GM12878 (cell line): ENCODE results near the gene SLC4A2. TPM values are rescaled to one million over a fixed set of nuclear protein-coding genes. Genes with fewer than 3 reads are reported as not detected.

Experiments used
- ATAC-seq: fragments of 200-7000 bp; cut with Tn5 transposase; 3 replicates; pipeline ENCODE4 v1.9.1; 2020; ENCODE audit warnings: mild to moderate bottlenecking, moderate library complexity
- BruUV-seq: library from RNA; stranded (reverse); fragments of 400-500 nt; replicated peaks from 2 replicates; lab custom pipeline; 2021; lab: Mats Ljungman, UMichigan
- CTCF ChIA-PET: fragments of 300-600 bp; sonication (Branson Sonifier 250); formaldehyde crosslinking; extraction: SDS; loops from one replicate; lab custom pipeline; 2021; ENCODE audit warnings: inconsistent platforms; lab: Yijun Ruan, JAX
- POLR2A ChIA-PET: fragments of 350-600 bp; formaldehyde crosslinking; extraction: SDS; loops from one replicate; lab custom pipeline; 2021; ENCODE audit warnings: inconsistent platforms; lab: Charles Lee
- RAD21 ChIA-PET: fragments of 300-600 bp; sonication (Branson Sonifier 250); formaldehyde crosslinking; loops from one replicate; lab custom pipeline; 2023; ENCODE audit warnings: antibody characterized with exemption; ENCODE audit not compliant: unreplicated experiment; lab: Charles Lee
- SMC1A ChIA-PET: fragments of 300-600 bp; sonication (Branson Sonifier 250); formaldehyde crosslinking; loops from one replicate; lab custom pipeline; 2023; ENCODE audit not compliant: unreplicated experiment, uncharacterized antibody; lab: Charles Lee
- DNase-seq: peaks from one replicate; pipeline ENCODE4 v3.0.0-alpha.2; 2011; ENCODE audit warnings: low read depth, low spot score
- FAIRE-seq: peaks from 3 replicates; lab custom pipeline; 2011; peaks lifted over from hg19 to GRCh38; lab: Jason Lieb, UNC
- H2AFZ ChIP-seq: 2 replicates; pipeline ENCODE4 v1.6.0; 2011; ENCODE audit warnings: low read depth, low read length, control low read depth; ENCODE audit not compliant: control insufficient read depth
- H3K27ac ChIP-seq: 2 replicates; pipeline ENCODE4 v1.5.1; 2011; ENCODE audit warnings: control low read depth; ENCODE audit not compliant: control insufficient read depth, insufficient read depth
- H3K27me3 ChIP-seq, 2 experiments: replicated peaks in 1 of 2; 2 replicates each; pipeline versions ENCODE4 v1.6.0 to v1.6.1; 2011; ENCODE audit warnings: low read length in 1 of 2; ENCODE audit not compliant: control insufficient read depth in 2 of 2, insufficient read depth in 2 of 2
- H3K36me3 ChIP-seq, 2 experiments: 2 replicates each; pipeline ENCODE4 v1.5.1; 2011; ENCODE audit warnings: low read length in 1 of 2; ENCODE audit not compliant: control insufficient read depth in 2 of 2, insufficient read depth in 2 of 2
- H3K4me1 ChIP-seq: 2 replicates; pipeline ENCODE4 v1.6.1; 2011; ENCODE audit warnings: mild to moderate bottlenecking, low read length, moderate library complexity, mixed read lengths; ENCODE audit not compliant: control insufficient read depth, insufficient read depth
- H3K4me2 ChIP-seq: 2 replicates; pipeline ENCODE4 v1.6.0; 2011; ENCODE audit warnings: control low read depth; ENCODE audit not compliant: control insufficient read depth, insufficient read depth
- H3K4me3 ChIP-seq: fragments of 200-600 bp; sonication (generic); 2 replicates; pipeline ENCODE4 v1.5.1; 2016
- H3K79me2 ChIP-seq: 2 replicates; pipeline ENCODE4 v1.6.0; 2011; ENCODE audit warnings: low read length; ENCODE audit not compliant: control insufficient read depth, insufficient read depth
- H3K9ac ChIP-seq: 2 replicates; pipeline ENCODE4 v1.8.0; 2011; ENCODE audit warnings: low read length, control low read depth, mixed read lengths; ENCODE audit not compliant: control insufficient read depth, insufficient read depth
- H3K9me3 ChIP-seq: replicated peaks from 3 replicates; pipeline ENCODE4 v1.5.1; 2011; ENCODE audit warnings: mild to moderate bottlenecking, low read length; ENCODE audit not compliant: control insufficient read depth, insufficient read depth
- H4K20me1 ChIP-seq: 2 replicates; pipeline ENCODE4 v1.6.0; 2011; ENCODE audit not compliant: control insufficient read depth, insufficient read depth
- CREB1 ChIP-seq: IDR thresholded peaks from 2 replicates; pipeline ENCODE4 v1.6.1; 2012; ENCODE audit warnings: low read depth, mild to moderate bottlenecking, inconsistent platforms
- GATAD2B ChIP-seq: fragments of 450-650 bp; conservative IDR thresholded peaks from 2 replicates; pipeline ENCODE4 v1.6.1; 2017; ENCODE audit warnings: low read depth, mild to moderate bottlenecking, moderate library complexity
- KAT2A ChIP-seq: conservative IDR thresholded peaks from 2 replicates; pipeline ENCODE4 v1.6.1; 2011; ENCODE audit warnings: low read depth, low read length; ENCODE audit not compliant: control insufficient read depth
- MYC ChIP-seq: IDR thresholded peaks from 2 replicates; pipeline ENCODE4 v1.6.1; 2011; ENCODE audit warnings: mild to moderate bottlenecking, low read length, moderate library complexity, inconsistent platforms; ENCODE audit not compliant: insufficient read depth, insufficient replicate concordance, insufficient read length, severe bottlenecking
- RAD51 ChIP-seq: fragments of 450-650 bp; IDR thresholded peaks from 2 replicates; pipeline ENCODE4 v1.6.1; 2016; ENCODE audit warnings: moderate library complexity, mild to moderate bottlenecking, inconsistent platforms
- SIX5 ChIP-seq: IDR thresholded peaks from 2 replicates; pipeline ENCODE4 v1.6.1; 2011; ENCODE audit warnings: mild to moderate bottlenecking, low read depth, low read length, moderate library complexity; ENCODE audit not compliant: severe bottlenecking
- SMAD5 ChIP-seq: IDR thresholded peaks from 2 replicates; pipeline ENCODE4 v1.6.1; 2016; ENCODE audit warnings: antibody characterized with exemption, low read depth
- SMC3 ChIP-seq: IDR thresholded peaks from 2 replicates; pipeline ENCODE4 v1.6.1; 2011; ENCODE audit warnings: low read length, improper control_type of control experiment, borderline replicate concordance
- SP1 ChIP-seq: IDR thresholded peaks from one replicate; pipeline ENCODE4 v1.6.1; 2011; ENCODE audit warnings: low read depth, low read length
- SUZ12 ChIP-seq: fragments of 200-600 bp; sonication (generic); IDR thresholded peaks from one replicate; pipeline ENCODE4 v1.6.1; 2018; ENCODE audit warnings: antibody characterized with exemption, mild to moderate bottlenecking; ENCODE audit not compliant: unreplicated experiment
- TCF12 ChIP-seq: IDR thresholded peaks from 2 replicates; pipeline ENCODE4 v1.6.1; 2011; ENCODE audit warnings: low read depth, mild to moderate bottlenecking, low read length
- TCF7 ChIP-seq: IDR thresholded peaks from 2 replicates; pipeline ENCODE4 v1.6.1; 2014; ENCODE audit warnings: antibody characterized with exemption, borderline replicate concordance
- WGBS: methylation state at CpG from one replicate; pipeline ENCODE4 v1.1.6; 2016; ENCODE audit warnings: low lambda C conversion rate; ENCODE audit not compliant: insufficient replicate concordance, insufficient coverage; ENCODE audit errors: missing lambda C conversion rate; 5-methylcytosine and 5-hydroxymethylcytosine counted together
- in situ Hi-C: fragments of 300-500 bp; cut with MboI; formaldehyde crosslinking; loops from 9 replicates; pipeline ENCODE4 v1.14.3; 2018; ENCODE audit warnings: mixed read lengths
- intact Hi-C: fragments of 100-400 bp; cut with micrococcal nuclease; formaldehyde crosslinking; loops from one replicate; pipeline ENCODE4 v1.14.2; 2022; ENCODE audit not compliant: unreplicated experiment
- polyA plus RNA-seq, 11 experiments: library from polyadenylated mRNA; depleted of rRNA in 4 of 11; unstranded in 6 of 11; stranded (reverse) in 5 of 11; fragments of >200 nt; fragmentation: Nextera tagmentation in 4 of 11; fragmentation: Illumina TruSeq in 1 of 11; extraction: Ambion mirVana in 4 of 11; extraction: Trizol in 1 of 11; gene quantifications; 1 replicate in 1 of 11; 2 replicates in 10 of 11; pipeline versions ENCODE4 v1.2.1 to v1.2.3, GENCODE V29; 2011 to 2016; ENCODE audit warnings: inconsistent platforms in 2 of 11, missing spikeins in 2 of 11, low read depth in 1 of 11
- total RNA-seq, 4 experiments: library from RNA; depleted of rRNA in 3 of 4; stranded (reverse); fragments of >200 nt in 3 of 4; fragmentation: Illumina TruSeq in 1 of 4; extraction: Trizol in 1 of 4; gene quantifications; 2 replicates each; pipeline versions ENCODE4 v1.2.1 to v1.2.3, GENCODE V29; 2013 to 2021
- TF ChIP-seq, protein P1 (sequence below): fragments of 150-350 bp; IDR thresholded peaks from 2 replicates; pipeline ENCODE4 v1.6.1; 2014; ENCODE audit warnings: mild to moderate bottlenecking, low read depth, low read length
- TF ChIP-seq, protein P2 (sequence below): IDR thresholded peaks from 2 replicates; pipeline ENCODE4 v1.6.1; 2011; ENCODE audit warnings: borderline replicate concordance, low read depth, mild to moderate bottlenecking, moderate library complexity, low read length; ENCODE audit not compliant: insufficient read depth, poor library complexity, severe bottlenecking
- TF ChIP-seq, protein P3 (sequence below): IDR thresholded peaks from 2 replicates; pipeline ENCODE4 v1.6.1; 2012; ENCODE audit warnings: mild to moderate bottlenecking, low read depth, low read length

Gene SLC4A2
- total and polyA plus RNA-seq, 10 of the 15 experiments (the other 5 are each of a cell fraction or from before 2014, with no cell fraction given), result 2.7 to 78.6 (median 30.1) TPM

DNA sequence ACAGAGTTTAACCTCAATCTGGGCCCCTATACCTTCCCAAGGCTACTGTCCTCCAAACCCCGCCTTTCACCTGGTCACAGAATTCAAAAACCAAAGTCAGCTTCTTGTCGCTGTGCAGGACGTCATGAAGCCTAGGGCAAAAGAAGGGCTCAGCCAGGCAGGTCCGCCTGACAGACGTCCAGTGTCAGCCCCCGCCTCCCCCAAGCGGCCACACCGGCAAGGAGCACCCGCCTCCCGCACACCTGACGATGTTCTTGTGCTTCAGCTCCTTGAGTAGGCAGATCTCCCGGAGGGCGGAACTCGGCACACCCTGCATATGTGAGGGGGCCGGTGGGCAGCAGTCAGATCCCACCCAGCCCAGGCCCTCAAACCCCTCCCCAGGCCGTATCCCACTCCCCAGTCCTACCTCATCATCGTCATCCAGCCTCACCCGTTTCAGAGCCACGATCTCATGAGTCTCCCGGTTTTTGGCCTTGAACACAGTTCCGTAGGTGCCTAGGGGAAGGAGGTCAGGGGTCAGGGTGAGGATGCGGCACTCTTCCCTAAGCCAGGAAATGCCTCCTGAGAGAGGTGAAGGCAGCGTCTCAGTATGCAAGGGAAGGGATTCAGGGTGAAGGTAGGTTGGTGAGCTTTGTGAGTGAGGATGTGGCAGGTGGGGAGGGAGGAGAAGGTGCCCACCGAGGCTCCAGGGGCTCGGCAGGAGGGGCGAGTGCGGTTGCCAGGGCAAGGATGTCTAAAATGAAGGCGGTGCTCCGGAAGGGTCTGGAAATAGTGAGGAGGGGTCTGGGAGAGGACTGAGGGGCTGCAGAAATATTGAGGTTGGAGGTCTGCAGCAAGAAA is 2.5 kb upstream of the SLC4A2 start:
- no peak for FAIRE-seq
- POLR2A ChIA-PET, result no interaction called here
- no peak for ATAC-seq
- intact Hi-C loops, result no loop called here
- Histone ChIP-seq H3K4me1 (peaks cover 24% of the 10 kb centered on the region), H4K20me1 (no peaks in the 10 kb centered on the region), H3K27me3 (no peaks in the 10 kb centered on the region), H3K9me3 (no peaks in the 10 kb centered on the region), H3K79me2 (peaks cover 19% of the 10 kb centered on the region), H3K4me3 (peak overlapping the region; percentile 87), H3K4me2 (peak overlapping the region; percentile 95), H2AFZ (peak overlapping the region; percentile 94), H3K27ac (no peak overlapping the region), H3K9ac (peak overlapping the region; percentile 82), H3K36me3 (no peaks in the 10 kb centered on the region)
- in situ Hi-C loops, result no loop called here
- CTCF ChIA-PET, result interaction anchor here (1.0 kb wide), 1 partner anchor 29 kb away, joined by 3 read pairs; the partner anchor contains the start of gene ABCB8
- DNase-seq, result no peak
- SMC1A ChIA-PET, result no interaction called here
- RAD21 ChIA-PET, result no interaction called here
- 69% methylated on average over 29 of the region's 29 CpGs for WGBS
- no TSS peak for BruUV-seq
- TF ChIP-seq TCF12 (no peak), TCF7 (no peak), MYC (no peak), SP1 (no peak), SIX5 (no peak), GATAD2B (no peak), SMC3 (no peak), SMAD5 (no peak), SUZ12 (no peak), CREB1 (no peak), RAD51 (no peak), KAT2A (no peak)
- TF ChIP-seq, protein P1, sequence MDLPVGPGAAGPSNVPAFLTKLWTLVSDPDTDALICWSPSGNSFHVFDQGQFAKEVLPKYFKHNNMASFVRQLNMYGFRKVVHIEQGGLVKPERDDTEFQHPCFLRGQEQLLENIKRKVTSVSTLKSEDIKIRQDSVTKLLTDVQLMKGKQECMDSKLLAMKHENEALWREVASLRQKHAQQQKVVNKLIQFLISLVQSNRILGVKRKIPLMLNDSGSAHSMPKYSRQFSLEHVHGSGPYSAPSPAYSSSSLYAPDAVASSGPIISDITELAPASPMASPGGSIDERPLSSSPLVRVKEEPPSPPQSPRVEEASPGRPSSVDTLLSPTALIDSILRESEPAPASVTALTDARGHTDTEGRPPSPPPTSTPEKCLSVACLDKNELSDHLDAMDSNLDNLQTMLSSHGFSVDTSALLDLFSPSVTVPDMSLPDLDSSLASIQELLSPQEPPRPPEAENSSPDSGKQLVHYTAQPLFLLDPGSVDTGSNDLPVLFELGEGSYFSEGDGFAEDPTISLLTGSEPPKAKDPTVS, result no peak
- TF ChIP-seq, protein P2, sequence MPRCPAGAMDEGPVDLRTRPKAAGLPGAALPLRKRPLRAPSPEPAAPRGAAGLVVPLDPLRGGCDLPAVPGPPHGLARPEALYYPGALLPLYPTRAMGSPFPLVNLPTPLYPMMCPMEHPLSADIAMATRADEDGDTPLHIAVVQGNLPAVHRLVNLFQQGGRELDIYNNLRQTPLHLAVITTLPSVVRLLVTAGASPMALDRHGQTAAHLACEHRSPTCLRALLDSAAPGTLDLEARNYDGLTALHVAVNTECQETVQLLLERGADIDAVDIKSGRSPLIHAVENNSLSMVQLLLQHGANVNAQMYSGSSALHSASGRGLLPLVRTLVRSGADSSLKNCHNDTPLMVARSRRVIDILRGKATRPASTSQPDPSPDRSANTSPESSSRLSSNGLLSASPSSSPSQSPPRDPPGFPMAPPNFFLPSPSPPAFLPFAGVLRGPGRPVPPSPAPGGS, result no peak
- TF ChIP-seq, protein P3, sequence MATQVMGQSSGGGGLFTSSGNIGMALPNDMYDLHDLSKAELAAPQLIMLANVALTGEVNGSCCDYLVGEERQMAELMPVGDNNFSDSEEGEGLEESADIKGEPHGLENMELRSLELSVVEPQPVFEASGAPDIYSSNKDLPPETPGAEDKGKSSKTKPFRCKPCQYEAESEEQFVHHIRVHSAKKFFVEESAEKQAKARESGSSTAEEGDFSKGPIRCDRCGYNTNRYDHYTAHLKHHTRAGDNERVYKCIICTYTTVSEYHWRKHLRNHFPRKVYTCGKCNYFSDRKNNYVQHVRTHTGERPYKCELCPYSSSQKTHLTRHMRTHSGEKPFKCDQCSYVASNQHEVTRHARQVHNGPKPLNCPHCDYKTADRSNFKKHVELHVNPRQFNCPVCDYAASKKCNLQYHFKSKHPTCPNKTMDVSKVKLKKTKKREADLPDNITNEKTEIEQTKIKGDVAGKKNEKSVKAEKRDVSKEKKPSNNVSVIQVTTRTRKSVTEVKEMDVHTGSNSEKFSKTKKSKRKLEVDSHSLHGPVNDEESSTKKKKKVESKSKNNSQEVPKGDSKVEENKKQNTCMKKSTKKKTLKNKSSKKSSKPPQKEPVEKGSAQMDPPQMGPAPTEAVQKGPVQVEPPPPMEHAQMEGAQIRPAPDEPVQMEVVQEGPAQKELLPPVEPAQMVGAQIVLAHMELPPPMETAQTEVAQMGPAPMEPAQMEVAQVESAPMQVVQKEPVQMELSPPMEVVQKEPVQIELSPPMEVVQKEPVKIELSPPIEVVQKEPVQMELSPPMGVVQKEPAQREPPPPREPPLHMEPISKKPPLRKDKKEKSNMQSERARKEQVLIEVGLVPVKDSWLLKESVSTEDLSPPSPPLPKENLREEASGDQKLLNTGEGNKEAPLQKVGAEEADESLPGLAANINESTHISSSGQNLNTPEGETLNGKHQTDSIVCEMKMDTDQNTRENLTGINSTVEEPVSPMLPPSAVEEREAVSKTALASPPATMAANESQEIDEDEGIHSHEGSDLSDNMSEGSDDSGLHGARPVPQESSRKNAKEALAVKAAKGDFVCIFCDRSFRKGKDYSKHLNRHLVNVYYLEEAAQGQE, result no peak
